CD4-positive, alpha-beta T cell treated with Interferon gamma for 1 hour (primary cell): ENCODE data around the gene XPNPEP2.

Experiments
- DNase-seq: peaks from one replicate; pipeline ENCODE4 v3.0.0-alpha.2; 2020

Gene XPNPEP2

GRCh38 chrX:129781680-129782495 is 43.1 kb downstream of the XPNPEP2 start:
- no peak for DNase-seq

GRCh38 chrX:129782706-129783105 is 43.9 kb downstream of the XPNPEP2 start:
- DNase-seq = no peak

- DNase-seq = no peak
Observed at GRCh38 chrX:129783291-129783713, 44.5 kb downstream of the XPNPEP2 start.

GRCh38 chrX:129784371-129784770 is 45.6 kb downstream of the XPNPEP2 start:
- DNase-seq = no peak

- DNase-seq = no peak
Observed at GRCh38 chrX:129785160-129785947, 46.6 kb downstream of the XPNPEP2 start.

DNA sequence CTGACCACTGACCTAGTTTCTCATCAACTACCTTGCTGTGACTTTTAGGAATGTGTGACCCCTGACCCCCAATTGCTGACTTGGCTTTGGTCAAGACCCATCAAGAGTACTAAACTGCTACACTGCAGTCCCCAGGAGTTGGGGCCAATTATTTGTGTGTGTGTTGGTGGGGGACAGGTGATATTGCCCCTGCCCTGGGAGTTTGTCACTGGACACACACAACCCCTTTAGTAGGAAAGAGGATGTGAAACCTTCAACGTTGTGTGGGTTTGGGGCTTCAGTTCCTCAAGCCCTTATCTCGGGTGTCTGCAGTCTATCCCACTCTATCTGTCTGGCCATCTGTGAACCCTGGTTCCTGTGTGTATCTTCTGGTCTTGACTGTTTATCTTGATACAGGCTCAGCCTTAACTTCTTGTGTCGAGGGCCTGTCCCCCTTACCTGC is 47.5 kb downstream of the XPNPEP2 start:
- peak; percentile 38 for DNase-seq

- DNase-seq = no peak
Observed at GRCh38 chrX:129787336-129788055, 48.7 kb downstream of the XPNPEP2 start.

DNA sequence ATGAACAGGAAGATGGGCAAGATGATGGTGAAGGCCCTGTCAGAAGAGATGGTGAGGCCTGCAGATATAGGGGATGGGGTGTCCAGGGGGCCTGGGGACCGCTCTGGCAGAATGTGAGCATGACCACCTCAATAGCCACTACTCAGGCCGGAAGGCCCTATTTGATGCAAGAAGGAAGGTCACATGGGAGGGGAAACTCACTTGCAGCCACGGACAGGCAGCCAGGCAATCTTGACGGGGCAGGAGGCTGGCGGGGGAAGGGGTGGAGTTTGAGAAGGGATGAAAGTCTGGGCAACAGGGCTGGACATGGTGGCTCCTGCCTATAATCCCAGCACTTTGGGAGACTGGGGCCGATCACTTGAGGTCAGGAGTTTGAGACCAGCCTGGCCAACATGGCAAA is 49.7 kb downstream of the XPNPEP2 start:
- DNase-seq = no peak

DNA sequence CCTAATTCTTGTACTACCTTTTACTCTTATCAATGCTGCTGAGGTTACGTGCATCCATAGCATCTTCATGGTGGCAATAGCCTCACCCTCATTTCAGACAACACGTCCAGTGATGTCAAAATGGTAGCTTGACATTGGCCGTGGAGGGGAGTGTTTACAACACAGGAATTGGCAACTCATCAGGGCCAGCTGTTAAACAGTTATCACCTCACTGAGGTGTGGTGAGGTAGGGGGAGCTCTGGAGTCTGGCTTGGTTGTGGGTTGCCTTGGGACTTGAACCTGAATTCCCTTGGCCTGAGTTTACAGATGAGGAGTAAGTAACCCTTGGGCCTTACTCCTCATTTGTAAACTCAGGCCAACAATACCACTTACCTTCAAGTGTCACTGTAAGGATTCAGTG is 51.4 kb downstream of the XPNPEP2 start:
- DNase-seq = no peak

- DNase-seq = no peak
Observed at GRCh38 chrX:129790808-129791207, 52.0 kb downstream of the XPNPEP2 start.

- DNase-seq = no peak
Observed at GRCh38 chrX:129791336-129791735, 52.6 kb downstream of the XPNPEP2 start.

GRCh38 chrX:129791961-129792570 is 53.3 kb downstream of the XPNPEP2 start:
- no peak for DNase-seq

- DNase-seq = no peak
Observed at GRCh38 chrX:129792586-129793291, 54.0 kb downstream of the XPNPEP2 start.

GRCh38 chrX:129793604-129794191 is 54.9 kb downstream of the XPNPEP2 start:
- no peak for DNase-seq

- DNase-seq = no peak
Observed at GRCh38 chrX:129795584-129795983, 56.8 kb downstream of the XPNPEP2 start.

GRCh38 chrX:129797251-129797906 is 58.6 kb downstream of the XPNPEP2 start:
- no peak for DNase-seq

DNA sequence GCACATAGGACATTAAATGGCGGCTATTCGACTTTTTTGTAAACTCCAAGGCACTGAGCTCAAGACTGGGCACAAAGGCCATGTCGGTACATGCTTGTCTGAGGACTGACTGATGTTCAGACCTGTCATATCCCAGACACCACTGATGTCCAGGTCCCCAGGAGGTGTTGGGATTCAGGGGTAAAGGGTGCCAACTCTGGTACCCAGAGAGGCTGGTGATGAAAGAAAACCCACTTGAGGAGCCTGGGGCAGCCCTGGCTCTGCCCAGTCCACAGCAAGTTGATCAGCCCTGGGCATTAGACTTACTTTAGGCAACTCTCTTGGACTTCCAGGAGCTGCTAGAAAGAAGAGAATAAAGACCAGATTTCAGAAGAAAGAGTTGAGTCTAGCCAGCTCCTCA is 59.7 kb downstream of the XPNPEP2 start:
- no peak for DNase-seq

GRCh38 chrX:129798888-129799287 is 60.1 kb downstream of the XPNPEP2 start:
- no peak for DNase-seq

DNA sequence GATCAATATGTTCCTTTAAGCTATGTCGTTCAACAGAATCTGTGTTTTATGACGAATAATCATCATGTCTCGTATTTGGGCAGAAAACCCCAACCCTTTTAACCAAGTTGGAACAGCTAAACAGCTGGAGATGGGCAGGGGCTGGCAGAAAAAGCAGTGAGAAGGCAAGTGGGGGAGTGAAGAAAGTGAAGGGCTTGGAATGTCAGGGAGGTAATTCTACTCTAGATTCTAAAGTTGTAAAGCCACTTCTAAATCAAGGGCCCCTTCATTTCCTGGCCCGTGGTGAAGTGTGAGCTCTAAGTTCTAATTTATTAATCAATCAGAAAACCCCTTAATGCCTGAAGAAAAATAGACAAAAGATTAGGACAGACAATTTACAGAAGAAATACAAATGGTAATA is 61.4 kb downstream of the XPNPEP2 start:
- DNase-seq = no peak

GRCh38 chrX:129802863-129803262 is 64.1 kb downstream of the XPNPEP2 start:
- no peak for DNase-seq

DNA sequence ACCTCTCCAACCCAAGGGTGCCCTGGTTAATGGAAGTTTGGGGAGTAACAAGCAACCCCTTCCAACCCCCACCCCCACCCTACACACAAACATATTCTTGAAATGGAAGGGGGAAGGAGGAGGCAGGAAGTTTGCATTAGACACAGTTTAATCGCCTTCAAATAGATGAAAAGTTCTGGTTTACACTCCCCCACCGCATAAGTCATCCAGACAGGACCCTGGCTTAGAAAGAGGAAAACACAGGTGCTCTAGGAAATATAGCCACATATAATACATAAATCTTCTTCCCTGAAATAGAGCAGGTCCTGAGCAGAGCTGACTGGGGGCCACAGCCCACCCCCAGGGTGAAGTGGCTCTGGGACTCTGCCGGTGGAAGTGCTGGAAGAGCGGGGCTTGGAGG is 66.0 kb downstream of the XPNPEP2 start:
- DNase-seq = no peak
